Stimulated activated CD4-positive, alpha-beta T cell treated with anti-CD3 and anti-CD28 coated beads, Interleukin-4, amount 100 ng/mL, for 1 hour (primary cell): ENCODE data around the gene MBD2.
"Not testable (repeated sequence)": the region's sequence is repeated elsewhere in the genome, so short reads cannot be mapped to it uniquely, and the experiment has no call there.

Source experiments
- DNase-seq: peaks from one replicate; pipeline ENCODE4 v3.0.0-alpha.2; 2020

Gene MBD2

DNA sequence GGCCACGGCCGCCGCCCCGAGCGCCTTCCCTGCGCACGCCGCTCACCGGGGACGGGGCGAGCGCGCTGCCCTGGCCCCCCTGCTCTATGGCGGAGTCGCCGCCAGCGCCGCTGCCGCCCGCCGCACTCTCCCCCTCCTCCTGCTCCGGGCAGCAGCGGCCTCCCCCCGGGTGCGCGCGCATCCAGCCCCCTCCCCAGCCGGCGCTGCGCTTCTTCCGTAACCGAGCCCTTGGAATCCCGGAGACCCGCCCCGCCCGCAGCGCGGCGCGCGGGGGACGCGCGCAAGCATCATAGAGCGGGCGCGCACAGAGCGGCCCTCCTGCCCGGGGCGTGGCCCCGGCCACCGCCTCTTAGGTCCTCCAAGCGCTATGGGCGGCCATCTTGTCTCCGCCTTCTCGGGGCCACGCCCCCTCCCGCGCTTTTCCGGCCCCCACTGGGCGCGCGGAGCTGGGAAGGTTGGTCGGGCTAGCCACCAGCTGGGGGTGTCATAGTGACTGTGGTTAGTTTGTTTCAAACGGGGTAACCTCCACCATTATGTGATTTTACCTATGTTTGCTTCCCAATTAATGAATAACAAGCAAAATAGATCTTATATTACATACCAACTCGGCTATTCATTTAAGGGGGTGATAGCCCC lies at the start of gene MBD2:
MBD2 (minus strand) TSS at position 291 of the 636 bp plus-strand sequence; CDS start at position 181, 110 bp downstream.
- peak; percentile 93 for DNase-seq

- peak; percentile 36 for DNase-seq
These were observed 45.7 kb upstream of the MBD2 start for GRCh38 chr18:54269893-54270844.

GRCh38 chr18:54268751-54269150 lies 44.3 kb upstream of the MBD2 start:
- no peak for DNase-seq

- no peak for DNase-seq
These were observed 43.2 kb upstream of the MBD2 start for GRCh38 chr18:54267701-54268100.

- DNase-seq: no peak
These were observed 39.5 kb upstream of the MBD2 start for GRCh38 chr18:54263904-54264336.

DNA sequence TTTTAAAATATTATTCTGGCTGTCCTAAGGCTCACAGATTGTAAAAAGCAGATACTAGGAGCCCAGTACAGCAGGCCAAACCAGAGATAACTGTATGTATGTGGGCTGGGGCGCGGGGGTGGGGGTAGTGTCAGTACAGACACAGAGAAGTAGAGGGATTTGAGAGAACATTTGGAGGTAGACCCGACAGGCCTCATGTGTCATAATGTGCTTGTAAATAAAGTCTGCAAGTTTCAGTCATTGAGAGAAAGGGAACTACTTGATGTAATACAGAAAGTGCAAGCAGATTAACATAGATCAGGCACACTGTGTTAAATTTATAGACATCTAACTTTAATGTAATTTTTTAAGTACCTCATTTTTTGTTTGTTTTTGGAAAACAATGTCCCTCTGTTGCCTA lies 37.4 kb upstream of the MBD2 start:
- peak; percentile 64 for DNase-seq

DNA sequence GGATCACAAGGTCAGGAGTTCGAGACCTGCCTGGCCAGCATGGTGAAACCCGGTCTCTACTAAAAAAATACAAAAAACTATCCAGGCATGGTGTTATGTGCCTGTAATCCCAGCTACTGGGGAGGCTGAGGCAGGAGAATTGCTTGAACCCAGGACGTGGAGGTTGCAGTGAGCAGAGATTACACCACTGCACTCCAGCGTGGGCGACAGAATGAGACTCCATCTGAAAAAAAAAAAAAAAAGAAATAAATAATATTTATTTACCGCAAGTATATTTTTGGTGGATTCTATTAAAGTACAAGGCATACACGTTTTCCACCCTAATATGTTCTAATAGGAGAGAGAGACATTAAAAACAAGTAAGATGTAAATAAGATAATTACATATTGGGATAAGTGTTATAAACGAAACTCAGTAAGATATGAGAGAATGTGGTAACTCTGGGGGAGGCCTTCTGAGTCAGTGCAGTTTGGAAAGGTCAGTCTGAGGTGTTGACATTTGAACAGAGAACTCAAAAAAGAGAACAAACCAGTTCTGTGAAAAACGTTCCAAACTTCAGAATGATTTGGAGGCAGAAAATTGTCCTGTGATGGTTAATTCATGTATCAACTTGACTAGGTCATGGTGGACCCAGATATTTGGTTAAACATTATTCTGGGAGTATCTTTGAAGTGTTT lies 36.1 kb upstream of the MBD2 start:
- DNase-seq: no peak

GRCh38 chr18:54257818-54258217 lies 33.3 kb upstream of the MBD2 start:
- DNase-seq: not testable (repeated sequence)

DNA sequence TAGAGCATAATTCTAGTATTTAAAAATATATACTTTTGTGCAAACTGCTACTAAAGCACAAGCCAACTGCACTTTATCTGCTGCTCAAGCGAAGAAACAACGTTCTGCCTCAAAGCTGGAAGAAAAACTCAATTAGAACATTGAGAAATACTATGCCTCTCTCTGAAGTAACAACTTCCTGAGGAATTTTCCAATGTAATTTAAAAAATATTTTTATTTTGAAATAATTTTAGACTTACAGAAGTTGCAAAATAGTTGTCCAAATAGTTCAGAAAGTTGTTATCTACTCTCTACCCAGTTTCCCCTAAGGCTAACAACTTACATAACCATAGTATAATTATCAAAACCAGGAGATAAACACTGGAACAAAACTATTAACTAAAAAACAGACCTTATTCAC lies 32.5 kb upstream of the MBD2 start:
- no peak for DNase-seq

DNA sequence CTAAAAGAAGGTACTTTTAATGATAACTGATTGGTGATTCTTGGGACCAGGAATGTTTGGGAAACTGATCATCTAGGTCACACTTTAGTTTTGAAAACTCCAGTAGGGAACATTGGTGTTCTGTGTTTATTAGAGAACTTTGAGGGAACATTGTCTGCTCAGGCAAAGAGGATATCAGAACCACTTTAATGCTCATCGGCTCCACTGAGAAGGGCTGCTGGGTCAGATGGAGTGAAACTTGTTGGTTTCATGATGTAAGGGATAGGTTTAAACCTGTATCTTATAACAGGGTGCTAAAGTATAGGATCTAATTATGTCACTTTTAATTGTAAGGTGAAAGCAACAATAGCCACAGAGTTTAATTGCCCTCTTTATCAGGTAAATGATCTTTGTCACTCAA lies 30.7 kb upstream of the MBD2 start:
- DNase-seq: no peak

- no peak for DNase-seq
These were observed 29.8 kb upstream of the MBD2 start for GRCh38 chr18:54254265-54254758.

DNA sequence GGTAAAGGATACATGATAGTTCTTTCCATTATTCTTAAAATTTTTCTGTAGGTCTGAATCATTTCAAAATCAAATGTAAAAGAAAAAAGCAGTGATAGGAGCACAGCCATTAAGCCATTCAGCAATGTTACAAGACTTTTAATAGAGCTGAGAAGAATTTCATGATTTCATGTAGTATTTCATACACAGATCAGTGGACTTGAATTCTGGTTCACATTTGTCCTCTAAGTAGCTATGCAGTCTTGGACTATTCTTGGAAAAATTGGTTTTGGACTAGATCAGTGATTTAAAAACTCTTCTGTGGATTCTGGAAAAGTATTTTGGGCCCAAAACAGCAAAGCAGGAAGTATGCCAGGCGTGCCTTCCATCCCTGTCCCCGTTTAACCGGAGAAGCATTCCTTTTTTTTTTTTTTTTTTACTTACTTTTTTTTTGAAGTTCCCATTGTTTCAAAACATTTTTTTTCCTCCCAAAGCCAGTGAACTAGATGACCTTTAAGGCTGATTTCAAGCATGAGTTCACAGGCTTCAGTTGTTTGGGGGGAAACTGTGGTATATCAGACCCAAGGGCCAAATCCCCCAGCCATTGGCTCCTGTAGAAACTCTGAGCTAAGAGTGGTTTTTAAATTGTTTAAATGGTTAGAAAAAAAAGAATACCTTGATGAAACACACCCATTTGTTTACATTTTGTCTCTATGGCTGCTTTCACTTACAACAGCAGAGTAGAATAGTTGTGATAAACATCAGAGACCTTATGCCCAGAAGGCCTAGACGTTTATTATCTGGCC lies 27.3 kb upstream of the MBD2 start:
- DNase-seq: no peak

GRCh38 chr18:54250846-54251261 lies 26.4 kb upstream of the MBD2 start:
- no peak for DNase-seq

- no peak for DNase-seq
These were observed 23.2 kb upstream of the MBD2 start for GRCh38 chr18:54247511-54248175.

GRCh38 chr18:54242327-54242726 lies 17.9 kb upstream of the MBD2 start:
- no peak for DNase-seq

- no peak for DNase-seq
These were observed 17.0 kb upstream of the MBD2 start for GRCh38 chr18:54241483-54241882.

DNA sequence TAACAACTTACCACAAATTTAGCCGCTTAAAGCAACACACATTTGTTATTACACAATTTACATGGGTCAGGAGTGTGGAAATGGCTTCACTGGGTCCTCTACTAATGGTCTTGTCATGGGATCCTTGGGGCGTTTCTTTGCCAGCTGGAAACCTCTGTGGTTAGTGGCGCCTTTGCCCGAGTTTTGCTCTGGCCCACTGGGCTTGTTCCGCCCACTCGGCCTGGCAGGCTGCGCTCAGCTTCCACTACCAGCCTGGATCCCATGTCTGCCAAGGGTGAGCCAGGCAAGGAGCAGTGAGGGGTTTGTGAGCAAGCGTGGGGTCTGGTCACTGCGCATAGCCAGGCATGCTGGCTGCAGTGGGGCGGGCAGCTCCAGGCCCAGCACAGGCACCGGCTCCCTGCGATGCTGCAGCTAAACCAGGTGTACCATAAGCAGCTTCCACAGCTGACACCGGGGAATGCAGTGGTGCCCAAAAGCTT lies 16.2 kb upstream of the MBD2 start:
- DNase-seq: no peak

GRCh38 chr18:54239601-54240000 lies 15.1 kb upstream of the MBD2 start:
- no peak for DNase-seq

DNA sequence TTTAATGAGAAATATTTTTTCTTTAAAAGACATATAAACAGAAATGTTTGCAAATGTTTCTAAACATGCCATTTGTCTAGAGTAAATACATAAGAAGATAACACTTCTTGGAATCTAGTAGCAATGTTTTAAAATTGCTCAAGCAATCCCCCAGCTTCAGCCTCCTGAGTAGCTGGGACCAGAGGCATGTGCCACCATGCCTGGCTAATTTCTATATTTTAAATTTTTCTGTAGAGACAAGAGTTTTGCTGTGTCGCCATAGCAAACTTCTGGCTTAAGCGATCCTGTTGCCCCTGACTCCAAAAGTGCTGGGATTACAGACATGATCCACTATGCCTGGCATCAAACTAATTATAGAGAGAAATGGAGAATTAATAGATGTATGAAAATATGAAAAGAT lies 14.6 kb upstream of the MBD2 start:
- DNase-seq: no peak

- DNase-seq: no peak
These were observed 13.9 kb upstream of the MBD2 start for GRCh38 chr18:54238173-54238936.

GRCh38 chr18:54235871-54236270 lies 11.4 kb upstream of the MBD2 start:
- DNase-seq: no peak
